ENCODE measurements around the gene ITGA2B.
"Not testable (repeated sequence)": the region's sequence is repeated elsewhere in the genome, so short reads cannot be mapped to it uniquely, and the experiment has no call there.

The ITGA2B gene

GRCh38 chr17:44389281-44389680 is at the start of gene ITGA2B:
ITGA2B (minus strand) TSS chr17:44389649; CDS start chr17:44389473, 176 bp downstream.
- no peak for DNase-seq

GRCh38 chr17:44439168-44439567 is 49.7 kb upstream of the ITGA2B start:
- no peak for DNase-seq

GRCh38 chr17:44438636-44439035 is 49.2 kb upstream of the ITGA2B start:
- DNase-seq = no peak

DNA sequence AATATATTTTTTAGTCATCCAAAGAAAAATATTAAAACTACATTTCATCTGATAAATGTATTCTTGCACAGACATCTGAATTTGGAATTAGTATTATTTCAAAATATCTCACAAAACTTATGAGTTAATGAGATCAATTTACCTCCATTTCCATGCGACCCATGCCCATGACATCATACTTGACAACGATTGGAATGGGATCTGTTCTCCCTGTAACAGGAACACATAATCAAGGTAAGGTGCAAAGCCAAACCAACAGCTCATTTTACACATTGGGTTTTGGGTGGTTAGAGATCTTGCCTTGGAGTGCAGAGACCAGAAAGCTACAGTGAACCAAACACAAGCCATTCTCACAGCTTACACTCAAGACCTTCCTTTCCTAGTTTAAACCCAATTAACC is 46.9 kb upstream of the ITGA2B start:
- DNase-seq = no peak

GRCh38 chr17:44432254-44433157 is 43.1 kb upstream of the ITGA2B start:
- no peak for DNase-seq

DNA sequence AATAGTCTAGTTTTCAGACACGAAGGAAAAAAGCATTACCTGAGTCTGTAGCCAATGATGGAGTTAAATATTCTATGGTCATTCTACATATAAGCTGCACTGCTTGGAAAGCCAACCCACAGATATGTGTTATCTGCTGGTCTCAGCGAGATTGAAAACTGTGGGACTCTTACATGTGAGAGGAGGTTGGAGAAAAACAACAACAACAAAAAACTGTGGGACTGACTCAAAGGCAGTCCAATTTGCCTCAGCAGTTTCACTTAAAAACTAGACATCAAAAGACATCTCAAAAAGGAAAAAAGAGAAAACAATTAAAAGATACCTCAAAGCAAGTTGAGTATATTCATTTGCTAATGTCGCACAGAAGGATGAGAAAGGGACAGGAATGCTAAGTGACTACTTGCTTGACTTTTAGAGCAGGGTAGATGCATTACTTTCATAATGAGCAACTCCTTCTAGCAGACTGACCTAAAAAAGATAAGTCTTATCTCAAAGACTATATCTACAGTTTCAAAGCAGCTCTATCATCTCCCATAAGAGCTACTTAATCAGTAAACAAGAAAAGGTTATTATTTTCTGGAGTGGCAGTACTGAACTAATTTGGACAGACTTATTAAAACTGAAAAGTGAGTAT is 35.5 kb upstream of the ITGA2B start:
- DNase-seq = no peak

- DNase-seq = no peak
Measured at GRCh38 chr17:44417553-44417952, 28.1 kb upstream of the ITGA2B start.

GRCh38 chr17:44416558-44417289 is 27.3 kb upstream of the ITGA2B start:
- DNase-seq = no peak

GRCh38 chr17:44414394-44415155 is 25.1 kb upstream of the ITGA2B start:
- DNase-seq = no peak

DNA sequence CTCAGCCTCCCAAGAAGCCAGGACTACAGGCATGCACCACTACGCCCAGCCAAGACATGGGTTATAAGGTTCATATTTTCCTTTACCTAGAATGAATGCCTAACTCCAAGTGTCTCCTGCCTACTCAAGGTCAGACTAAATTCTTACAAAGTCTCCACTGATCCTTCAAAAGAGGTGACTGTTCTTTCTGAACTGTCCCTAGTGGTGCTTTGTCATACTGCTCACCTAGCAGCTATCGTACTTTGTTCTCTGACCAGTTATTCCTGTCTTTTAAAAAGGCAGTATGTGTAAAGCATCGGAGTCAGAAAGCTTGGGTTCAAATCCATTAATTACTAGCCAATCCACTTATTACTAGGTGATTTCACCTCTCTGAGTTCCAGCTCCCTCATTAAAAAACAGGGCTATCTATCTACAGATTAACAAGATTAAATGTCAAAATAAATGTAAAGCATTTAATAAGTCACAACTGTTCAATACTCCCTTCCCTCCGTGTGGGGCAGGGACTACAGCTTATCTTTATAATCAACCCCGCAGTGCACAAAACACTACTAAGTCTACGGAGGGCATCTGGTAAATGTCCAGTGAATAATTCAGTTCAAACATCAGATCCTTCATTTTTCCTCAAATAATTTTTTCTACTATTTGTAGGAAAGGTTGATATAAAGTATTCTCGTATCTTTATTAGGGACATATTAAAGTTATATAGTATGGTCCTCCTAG is 20.0 kb upstream of the ITGA2B start:
- no peak for DNase-seq

GRCh38 chr17:44408786-44409185 is 19.3 kb upstream of the ITGA2B start:
- DNase-seq = no peak

DNA sequence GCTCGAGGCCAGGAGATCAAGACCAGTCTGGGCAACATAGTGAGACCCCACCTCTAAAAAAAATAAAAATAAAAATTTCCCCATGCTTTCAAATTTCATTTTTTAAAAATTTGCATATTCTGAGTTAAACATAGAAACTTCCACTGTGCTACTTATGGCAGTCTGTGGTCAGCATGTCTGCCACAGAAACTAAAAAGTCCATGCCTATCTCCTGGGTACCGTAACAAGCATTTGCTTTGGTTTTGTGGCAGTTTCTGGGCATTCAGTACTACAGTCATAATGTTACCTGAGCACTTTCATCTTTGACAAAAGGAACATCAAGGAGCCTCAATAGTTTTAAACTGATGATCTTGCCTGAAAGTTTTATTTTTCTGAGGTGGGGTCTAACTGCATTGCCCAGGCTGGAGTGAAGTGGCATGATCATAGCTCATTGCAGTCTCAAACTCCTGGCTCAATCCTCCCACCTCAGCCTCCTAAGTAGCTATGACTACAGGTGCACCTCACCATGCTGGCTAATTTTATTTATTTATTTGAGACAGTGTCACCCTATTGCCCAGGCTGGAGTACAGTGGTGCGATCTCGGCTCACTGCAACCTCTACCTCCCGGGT is 13.2 kb upstream of the ITGA2B start:
- no peak for DNase-seq

- no peak for DNase-seq
Measured at GRCh38 chr17:44400226-44400847, 10.9 kb upstream of the ITGA2B start.

GRCh38 chr17:44398692-44399691 is 9.5 kb upstream of the ITGA2B start:
- no peak for DNase-seq

DNA sequence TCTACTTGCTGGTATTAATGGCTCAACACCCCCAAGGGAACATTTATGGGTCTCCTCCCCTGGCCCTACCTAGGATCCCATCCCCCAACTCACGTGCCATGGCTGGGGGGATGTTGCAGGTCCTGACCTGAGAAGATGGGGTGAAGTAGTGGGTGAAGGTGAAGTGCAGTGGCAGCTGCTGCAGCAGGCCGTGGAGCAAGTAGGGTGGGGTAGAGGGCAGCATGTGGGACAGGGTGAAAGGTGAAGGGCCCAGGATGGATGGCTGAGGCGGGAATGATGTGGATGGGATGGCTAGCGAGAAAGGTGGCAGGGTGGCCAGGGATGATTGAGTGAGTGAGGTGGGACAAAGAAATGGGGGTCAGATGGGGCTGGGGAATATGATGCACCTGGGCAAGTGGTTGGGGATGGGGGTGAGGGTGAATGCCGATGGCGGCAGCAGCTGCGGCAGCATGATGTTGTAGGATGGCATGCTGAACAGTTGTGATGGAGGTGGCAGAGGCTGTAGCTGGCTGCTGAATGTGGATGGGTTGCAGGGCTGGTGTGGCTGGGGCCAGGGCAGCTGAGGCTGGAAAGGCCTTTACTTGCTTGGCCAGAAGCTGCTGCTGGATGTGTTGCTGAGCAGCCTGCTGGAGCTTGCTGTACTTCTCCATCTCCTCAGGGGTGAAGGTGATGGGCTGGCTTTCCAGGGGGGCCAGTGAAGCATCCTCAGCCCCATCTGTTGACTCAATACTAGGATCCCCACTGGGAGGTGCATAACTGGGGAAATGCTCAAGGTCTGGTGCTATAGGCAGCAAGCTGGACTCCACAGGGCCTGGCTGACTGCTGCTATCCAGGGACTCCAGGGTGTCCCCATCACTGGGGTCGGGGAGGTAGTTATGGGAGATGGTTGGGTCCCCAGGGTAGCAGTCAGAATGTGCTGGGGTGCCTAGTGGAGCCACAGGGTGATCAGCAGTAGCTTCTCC is 8.3 kb upstream of the ITGA2B start:
- DNase-seq = no peak

GRCh38 chr17:44396946-44397345 is 7.5 kb upstream of the ITGA2B start:
- DNase-seq = no peak

DNA sequence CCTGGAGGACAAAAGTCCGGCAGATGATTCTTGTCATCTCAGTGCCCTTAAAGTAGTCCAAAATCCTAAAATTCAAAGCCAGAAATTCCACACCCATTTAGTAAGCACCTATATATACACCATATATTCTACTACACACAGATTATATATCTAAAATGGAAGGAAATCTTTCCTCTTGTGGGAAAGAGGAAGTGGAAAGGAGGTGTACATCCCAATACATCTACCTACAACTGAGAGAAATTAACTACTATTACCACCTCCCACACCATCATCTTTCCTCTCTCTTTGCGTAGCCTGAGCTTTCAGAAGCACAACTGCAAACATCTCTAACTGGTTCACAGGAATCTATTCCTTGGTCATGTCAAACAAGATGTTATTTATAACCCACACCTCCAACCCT is 5.4 kb upstream of the ITGA2B start:
- DNase-seq = no peak

- not testable (repeated sequence) for DNase-seq
Measured at GRCh38 chr17:44394112-44394511, 4.7 kb upstream of the ITGA2B start.
